Head of caudate nucleus (tissue), 42 donors: ENCODE measurements around the gene ZNF699.
A peak's percentile ranks its signal among the peaks of the same experiment; 100 is the strongest.
"Not testable (repeated sequence)": the region's sequence is repeated elsewhere in the genome, so short reads cannot be mapped to it uniquely, and the experiment has no call there.

Experiments used
- DNase-seq, 42 donors: peaks; one replicate each; pipeline versions ENCODE4 v3.0.0 to v3.0.0-alpha.2; 2020 to 2021; ENCODE audit warnings: mixed read lengths in 7 of 42
- intact Hi-C: fragments of 100-400 bp; cut with DNase I; formaldehyde crosslinking; loops from one replicate; pipeline ENCODE4 v1.15.0; 2022

ZNF699 gene

DNA sequence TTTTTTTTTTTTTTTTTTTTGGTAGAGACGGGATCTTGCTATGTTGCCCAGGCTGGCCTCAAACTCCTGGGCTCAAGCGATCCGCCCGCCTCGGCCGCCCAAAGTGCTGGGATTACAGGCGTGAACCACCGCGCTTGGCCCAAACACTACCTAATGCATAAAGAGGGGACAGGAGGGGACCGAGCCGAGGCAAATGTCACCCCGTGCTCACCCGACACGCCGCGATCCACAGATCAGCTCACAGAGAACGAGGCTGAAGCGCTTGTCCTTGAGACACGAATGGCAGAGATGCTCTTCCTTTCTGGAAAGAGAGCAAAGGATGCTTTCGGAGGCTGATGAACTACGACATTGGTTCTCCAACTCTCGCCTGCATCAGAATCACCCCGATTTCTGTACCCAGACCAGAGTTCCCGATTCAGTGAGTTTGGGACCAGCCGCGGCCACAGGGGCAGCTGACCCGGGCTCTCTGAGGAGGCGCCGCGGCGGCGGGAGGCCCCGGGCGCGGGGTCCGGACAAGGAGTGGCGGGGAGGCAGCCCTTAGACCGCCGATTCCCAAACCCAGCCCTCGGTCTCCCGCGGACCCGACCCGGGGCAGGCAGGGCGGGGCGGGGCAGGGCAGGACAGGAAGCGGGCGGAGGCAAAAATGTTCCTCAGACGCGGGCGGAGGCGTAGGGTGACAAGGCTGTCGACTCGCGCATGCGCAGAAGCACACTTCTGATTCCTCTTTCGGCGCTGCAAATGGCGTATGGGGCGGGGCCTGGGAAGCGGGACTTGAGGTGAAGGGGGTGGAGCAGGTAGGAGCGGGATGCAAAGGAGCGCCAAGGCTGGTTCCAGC lies at the start of gene ZNF699:
TSS of gene ZNF699 (minus strand) at position 700 of the 835 bp plus-strand sequence. CDS start 4,719 bp downstream, outside the sequence.
- peak; percentile 95 to 99 (median 98) for DNase-seq
- intact Hi-C loops: loop anchor here (1.0 kb wide), 1 partner anchor 15 kb away; the partner anchor contains the start of gene ZNF559

DNA sequence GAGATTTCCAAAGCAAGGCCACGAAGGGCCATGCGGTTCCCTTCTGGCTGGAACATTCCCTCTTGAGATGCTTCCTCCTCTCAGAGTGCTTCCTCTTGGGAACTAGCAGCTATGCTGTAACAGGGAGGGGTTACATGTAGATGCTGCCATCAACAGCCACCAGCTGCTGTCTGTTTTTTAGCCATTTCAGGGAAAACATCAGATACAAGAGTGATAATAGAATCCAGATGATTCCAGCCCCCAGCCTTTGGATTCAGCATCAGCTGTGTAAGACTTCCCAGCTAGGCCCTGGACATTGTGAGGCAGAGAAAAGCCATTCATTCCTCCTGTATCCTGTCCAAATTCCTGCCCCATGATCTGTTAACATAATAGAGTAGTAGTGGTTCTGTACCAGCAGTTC lies 45.0 kb upstream of the ZNF699 start:
- intact Hi-C loops: no loop called here
- DNase-seq: no peak

DNA sequence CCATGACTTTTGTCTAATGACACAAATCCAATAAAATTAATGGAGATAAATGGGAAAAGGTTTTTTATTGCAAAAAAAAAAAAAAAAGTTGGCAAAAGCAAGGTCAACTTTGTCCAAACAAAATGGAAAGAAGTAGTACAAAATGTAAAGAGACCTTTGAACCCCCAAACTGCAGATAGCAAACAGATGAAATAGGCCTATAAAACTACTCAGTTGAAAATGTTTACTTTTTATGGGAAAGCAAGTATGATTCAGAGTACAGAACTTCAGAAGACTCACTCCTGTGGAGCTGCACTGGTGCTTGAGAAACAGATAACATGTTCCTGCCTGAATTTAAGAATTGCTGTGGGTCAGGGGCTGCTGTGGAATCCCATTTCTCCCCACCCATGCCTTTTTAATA lies 43.4 kb upstream of the ZNF699 start:
- intact Hi-C loops: no loop called here
- DNase-seq: no peak

DNA sequence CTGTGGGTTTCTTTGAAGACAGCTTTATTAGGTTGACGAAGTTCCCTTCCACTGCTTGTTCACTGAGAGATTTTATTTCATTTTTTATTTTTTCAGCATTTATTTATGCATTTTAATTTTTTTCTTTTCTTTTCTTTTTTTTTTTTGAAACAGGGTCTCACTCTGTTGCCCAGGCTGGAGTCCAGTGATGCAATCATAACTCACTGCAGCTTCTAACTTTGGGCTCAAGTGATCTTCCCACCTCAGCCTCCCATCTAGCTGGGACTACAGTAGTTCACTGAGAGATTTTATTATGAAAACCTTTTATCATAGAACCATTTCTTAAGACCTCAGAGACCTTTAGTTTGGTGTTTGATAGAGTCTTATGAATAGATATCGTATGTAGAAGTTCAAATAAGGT lies 42.9 kb upstream of the ZNF699 start:
- intact Hi-C loops: no loop called here
- no peak for DNase-seq

DNA sequence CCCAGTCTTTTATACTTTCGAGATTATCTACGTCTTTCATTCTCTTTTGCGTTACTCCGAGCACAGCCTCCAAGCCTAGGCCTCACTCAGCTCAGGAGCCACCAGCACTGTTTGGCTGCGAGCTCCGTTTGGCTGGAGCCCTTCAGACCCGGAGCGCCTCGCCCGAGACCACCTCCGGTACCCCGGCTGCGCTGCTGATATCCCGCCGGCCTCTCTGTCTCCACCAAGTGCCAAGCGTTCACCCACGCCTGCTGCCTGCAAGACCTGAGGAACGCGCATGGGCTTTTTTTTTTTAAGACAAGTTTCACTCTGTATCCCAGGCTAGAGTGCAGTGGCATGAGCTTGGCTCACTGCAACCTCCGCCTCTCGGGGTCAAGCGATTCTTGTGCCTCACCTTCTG lies 39.0 kb upstream of the ZNF699 start:
- intact Hi-C loops: no loop called here

GRCh38 chr19:9348253-9348652 lies 38.6 kb upstream of the ZNF699 start:
- no peak for DNase-seq
- intact Hi-C loops: no loop called here

More for the DNA sequence above, 39.0 kb upstream of the ZNF699 start:
- DNase-seq: no peak

GRCh38 chr19:9345005-9345404 lies 35.4 kb upstream of the ZNF699 start:
- DNase-seq: no peak
- intact Hi-C loops: no loop called here

GRCh38 chr19:9342610-9343304 lies 33.1 kb upstream of the ZNF699 start:
- intact Hi-C loops: no loop called here
- DNase-seq: no peak

DNA sequence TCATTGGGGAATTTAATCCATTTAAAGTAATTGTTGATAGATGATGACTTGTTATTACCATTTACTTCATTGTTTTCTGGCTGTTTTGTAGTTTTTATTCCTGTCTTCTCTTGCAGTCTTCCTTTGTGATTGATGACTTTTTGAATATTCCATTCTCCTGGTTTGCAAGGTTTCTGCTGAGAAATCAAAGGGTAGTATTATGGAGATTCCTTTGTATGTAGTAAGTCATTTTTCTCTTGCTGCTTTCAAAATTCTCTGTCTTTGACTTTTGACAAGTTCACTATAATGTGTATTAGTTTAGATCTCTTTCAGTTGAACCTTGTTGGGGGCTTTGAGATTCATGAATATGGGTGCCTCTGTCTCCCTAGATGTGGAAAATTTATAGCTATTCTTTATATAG lies 20.4 kb upstream of the ZNF699 start:
- intact Hi-C loops: no loop called here

DNA sequence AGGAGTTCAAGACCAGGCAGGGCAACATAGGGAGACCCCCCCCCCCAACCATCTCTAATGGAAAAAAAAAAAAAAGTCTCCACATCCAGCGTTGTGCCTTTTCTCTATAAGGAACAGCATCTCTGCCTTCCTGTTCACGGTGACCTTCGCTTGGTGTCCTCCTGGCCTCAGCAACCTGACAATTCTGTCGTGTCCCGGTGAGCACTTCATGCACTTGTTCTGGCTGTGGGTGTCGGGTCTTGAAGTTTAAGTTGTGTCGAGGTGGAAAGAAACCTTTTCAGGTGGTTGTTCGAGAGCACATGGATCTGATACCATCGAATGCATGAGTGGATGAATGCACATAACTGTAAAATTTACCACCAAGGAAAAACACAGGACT lies 14.9 kb upstream of the ZNF699 start:
- intact Hi-C loops: loop anchor here (1.0 kb wide), 1 partner anchor 15 kb away; the partner anchor contains the start of gene ZNF699
- DNase-seq: no peak

More for the DNA sequence above, 20.4 kb upstream of the ZNF699 start:
- no peak for DNase-seq

DNA sequence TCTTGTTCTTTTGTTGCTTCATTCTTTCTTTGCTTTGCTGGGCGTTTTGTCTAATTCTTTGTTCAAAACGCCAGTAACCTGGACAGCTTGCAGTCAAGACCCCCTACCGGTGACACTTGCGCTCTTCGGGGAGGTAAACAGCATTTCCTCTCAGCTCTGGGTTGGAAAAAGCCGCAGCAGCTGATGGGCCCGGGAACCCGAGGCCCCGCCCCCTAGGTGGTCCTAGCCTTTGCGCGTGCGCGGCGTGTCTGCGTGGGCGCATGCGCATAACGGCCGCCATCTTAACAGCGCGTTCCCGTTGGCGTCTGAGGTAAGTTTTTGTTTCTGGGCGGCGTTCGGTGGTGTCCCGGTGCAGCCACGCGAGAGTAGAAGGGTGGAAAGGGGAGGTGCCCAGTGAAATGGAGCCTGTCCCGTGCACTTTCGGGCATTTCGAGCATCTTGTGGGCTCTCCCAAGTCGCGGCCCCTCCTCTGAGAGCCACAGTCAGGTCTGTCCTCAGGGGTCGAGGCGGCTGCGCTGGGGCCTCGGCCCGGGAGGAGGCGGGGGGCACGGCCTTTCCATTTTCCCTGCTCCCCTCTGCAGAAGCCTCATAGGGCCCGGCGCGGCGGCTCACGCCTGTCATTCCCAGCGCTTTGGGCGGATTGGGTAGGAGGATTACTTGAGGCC lies 14.4 kb upstream of the ZNF699 start, which contains the start of gene ZNF559:
TSS of gene ZNF559 (plus strand) at position 261 of the 665 bp plus-strand sequence. CDS start 14,371 bp downstream, outside the sequence.
- peak; percentile 76 to 95 (median 90) for DNase-seq
- intact Hi-C loops: loop anchor here (1.0 kb wide), 1 partner anchor 15 kb away; the partner anchor contains the start of gene ZNF699

DNA sequence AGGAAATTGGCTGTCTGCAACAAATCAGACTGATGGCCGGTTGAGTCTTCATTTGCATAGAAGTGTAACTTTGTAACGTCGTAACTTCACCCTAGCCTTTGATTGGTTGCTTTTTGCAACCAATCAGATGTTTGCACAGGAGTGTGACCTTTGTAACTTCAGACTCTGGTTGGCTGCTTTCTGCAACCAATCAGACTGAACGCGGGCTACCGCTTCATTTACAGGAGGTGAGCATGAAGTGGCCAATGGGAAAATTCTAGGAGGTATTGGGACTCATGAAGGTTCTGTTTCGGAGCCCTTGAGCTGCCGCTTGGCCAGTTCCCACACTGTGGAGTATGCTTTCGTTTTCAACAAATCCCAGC lies 13.9 kb upstream of the ZNF699 start:
- DNase-seq: peak; percentile 54 to 93 (median 83)
- intact Hi-C loops: no loop called here

DNA sequence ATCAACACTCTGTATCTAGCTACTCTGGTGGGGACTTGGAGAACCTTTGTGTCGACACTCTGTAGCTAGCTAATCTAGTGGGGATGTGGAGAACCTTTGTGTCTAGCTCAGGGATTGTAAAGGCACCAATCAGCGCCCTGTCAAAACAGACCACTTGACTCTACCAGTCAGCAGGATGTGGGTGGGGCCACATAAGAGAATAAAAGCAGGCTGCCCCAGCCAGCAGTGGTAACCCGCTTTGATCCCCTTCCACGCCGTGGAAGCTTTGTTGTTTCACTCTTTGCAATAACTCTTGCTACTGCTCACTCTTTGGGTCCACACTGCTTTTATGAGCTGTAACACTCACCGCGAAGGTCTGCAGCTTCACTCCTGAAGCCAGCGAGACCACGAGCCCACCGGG lies 12.6 kb upstream of the ZNF699 start:
- DNase-seq, intact Hi-C loops: not testable (repeated sequence)

DNA sequence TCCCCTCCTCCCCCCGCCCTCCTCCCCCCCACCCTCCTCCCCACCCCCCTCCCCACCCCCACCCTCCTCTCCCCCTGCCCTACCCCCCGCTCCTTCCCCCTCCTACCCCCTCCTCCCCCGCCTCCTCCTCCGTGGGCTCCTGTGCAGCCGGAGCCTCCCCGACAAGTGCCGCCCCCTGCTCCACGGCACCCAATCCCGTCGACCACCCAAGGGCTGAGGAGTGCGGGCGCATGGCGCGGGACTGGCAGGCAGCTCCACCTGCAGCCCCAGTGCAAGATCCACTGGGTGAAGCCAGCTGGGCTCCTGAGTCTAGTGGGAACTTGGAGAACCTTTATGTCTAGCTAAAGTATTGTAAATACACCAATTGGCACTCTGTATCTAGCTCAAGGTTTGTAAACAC lies 12.1 kb upstream of the ZNF699 start:
- DNase-seq, intact Hi-C loops: not testable (repeated sequence)

GRCh38 chr19:9321338-9321737 lies 11.7 kb upstream of the ZNF699 start:
- intact Hi-C loops: no loop called here

GRCh38 chr19:9313756-9314155 lies 4.1 kb upstream of the ZNF699 start:
- intact Hi-C loops: loop anchor here (10.0 kb wide), 1 partner anchor 121 kb away; the partner anchor contains the start of gene ZNF266
- DNase-seq: no peak

More at GRCh38 chr19:9321338-9321737, 11.7 kb upstream of the ZNF699 start:
- no peak for DNase-seq

DNA sequence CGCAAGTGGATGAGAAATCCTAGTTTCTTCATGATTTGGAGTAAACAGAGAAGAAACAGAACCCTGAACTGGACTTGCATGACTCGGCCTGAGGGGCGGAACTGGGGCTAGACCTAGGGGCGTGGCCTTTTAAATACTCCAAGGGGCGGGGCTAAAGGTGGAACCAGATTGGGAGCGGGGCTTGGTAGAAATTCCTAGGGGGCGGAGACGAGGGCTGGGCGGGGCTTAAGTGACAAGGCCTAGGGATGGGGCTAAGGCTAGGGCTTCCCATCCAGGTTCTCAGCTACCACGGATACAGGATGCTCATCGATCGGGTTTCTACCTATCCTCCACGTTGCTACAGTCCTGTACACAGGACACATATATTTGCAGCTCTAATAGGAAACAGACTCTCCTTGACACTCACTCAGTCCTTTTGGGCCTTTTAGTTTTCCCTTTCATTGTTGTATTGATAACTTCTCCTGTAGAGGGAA lies 372 bp upstream of the ZNF699 start:
- intact Hi-C loops: loop anchor here (1.0 to 10.0 kb wide), 2 partner anchors 14 to 125 kb away; partner anchors contain the start of genes ZNF266 and ZNF559
- DNase-seq: peak; percentile 83 to 98 (median 92)

- no peak for DNase-seq
- intact Hi-C loops: no loop called here
Observed at GRCh38 chr19:9308091-9308770, 1.4 kb downstream of the ZNF699 start.

GRCh38 chr19:9306443-9306842 lies 3.2 kb downstream of the ZNF699 start:
- DNase-seq: no peak
- intact Hi-C loops: no loop called here
